SKM-1 treated with dmso at 0.1 percent for 144 hours (cell line): ENCODE measurements around the gene ABCG1.

Experiments
- DNase-seq: peaks from one replicate; lab custom pipeline; 2025; ENCODE audit not compliant: unreplicated experiment; lab: John Stamatoyannopoulos, UW

The ABCG1 gene

DNA sequence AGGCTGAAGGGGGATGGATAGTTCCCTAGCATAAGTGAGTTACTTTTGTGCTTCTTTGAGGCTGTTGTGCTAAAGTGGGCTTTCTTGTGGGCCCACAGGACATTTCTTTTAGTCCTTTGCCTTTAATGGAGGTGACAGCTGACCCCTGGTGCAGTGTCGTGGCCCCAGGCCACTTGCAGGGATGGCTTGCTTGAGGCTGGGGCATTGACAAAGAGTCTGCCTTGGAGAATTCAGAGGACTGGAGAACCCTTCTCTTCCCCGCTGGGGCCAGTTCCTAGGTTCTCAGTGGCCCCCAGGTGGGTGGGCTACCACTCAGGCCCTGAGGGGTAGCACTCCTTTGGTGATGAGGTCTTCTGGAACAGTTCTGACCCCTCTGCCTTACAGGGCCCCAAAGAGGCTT is 12.8 kb downstream of the ABCG1 start:
- no peak for DNase-seq

DNA sequence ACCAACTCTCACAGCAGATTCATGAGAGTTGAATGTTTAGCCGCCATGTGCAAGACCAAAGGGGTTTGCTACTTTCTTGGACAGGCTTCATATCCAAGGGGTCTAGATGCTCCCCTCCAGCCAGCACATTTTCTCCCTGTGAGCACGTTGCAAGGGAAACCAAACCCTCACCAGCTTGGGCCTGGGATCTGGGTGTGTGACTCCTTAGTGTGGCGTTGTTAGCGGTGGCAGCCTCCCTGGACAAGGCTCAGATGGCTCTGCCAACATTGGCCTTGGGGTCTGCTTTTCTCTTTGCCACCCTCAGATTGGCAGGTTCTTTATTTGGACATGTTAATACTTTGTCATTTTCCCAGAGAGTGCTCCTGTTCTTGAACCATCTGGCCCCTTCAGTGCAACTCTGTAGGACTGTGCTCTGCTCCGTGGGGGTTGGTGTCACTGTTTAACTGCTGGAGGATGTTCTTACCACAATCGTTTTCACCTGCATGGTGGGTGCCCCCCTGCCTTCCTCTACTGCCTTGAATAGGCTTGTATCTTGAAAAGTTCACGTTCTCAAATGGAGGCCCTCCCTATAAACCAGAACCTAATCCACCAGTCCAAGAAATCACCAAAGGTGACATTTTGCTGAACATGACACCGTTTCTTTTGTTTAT is 13.4 kb downstream of the ABCG1 start:
- DNase-seq, result no peak

DNA sequence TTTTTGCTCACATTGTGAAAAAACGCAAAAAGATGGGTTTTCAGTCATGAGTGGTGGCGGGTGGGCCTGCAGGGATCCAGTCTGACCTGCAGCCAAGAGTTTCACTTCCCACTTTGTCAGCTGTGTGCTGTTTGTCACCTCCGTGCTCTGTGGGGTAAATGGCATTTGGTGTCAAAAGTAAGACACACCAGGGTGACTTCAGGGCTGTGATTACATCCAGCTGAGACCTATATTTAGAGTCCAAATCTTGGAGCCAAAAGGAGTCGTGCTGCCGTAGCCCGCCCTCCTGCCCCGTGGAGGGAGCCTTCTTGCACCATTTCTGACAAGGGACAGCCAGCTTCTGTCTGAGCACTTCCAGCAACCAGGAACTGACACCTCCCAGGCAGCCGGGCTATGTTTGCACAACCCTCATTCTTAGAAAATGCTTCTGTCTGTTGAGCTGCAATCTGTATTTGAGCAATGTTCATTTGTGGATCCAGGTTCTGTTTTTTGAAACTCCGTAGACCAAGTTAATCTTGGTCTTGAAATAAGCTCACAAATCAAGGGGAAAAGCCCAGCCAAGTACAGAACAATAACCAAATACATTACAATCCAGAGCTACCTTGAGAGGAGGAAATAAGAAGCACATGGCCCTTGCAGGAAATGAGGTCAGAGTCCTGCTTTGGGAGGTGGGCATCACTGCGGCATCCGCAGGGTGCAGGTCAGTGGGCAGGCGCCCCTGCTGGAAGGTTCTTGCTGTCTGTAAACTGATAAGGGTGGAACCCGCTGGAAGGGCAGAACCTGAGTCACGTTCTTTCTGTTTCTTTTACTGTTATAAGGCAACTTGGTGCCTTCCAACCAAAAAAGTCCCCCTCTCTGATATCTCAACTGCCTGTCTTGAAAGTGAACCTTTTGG is 14.4 kb downstream of the ABCG1 start:
- DNase-seq, result peak; percentile 85

DNA sequence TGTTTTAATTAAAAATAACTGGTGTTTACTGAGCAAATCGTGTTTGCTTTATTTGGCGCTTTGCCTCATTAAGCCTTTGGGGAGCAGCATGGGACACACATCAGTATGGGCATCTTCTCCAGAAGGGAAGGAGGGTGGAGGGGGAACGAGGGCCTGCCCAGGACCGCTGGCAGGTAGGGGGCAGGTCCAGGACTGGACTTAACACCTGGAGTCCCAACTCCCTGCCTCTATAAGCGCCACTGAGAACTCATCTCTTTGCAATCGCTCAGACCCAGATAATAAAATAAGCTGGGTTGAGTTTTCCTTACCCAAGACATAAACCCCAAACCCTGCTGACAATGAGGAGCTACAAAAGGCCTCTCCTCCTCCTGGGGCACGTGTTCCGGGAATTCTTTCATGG is 15.1 kb downstream of the ABCG1 start:
- no peak for DNase-seq

DNA sequence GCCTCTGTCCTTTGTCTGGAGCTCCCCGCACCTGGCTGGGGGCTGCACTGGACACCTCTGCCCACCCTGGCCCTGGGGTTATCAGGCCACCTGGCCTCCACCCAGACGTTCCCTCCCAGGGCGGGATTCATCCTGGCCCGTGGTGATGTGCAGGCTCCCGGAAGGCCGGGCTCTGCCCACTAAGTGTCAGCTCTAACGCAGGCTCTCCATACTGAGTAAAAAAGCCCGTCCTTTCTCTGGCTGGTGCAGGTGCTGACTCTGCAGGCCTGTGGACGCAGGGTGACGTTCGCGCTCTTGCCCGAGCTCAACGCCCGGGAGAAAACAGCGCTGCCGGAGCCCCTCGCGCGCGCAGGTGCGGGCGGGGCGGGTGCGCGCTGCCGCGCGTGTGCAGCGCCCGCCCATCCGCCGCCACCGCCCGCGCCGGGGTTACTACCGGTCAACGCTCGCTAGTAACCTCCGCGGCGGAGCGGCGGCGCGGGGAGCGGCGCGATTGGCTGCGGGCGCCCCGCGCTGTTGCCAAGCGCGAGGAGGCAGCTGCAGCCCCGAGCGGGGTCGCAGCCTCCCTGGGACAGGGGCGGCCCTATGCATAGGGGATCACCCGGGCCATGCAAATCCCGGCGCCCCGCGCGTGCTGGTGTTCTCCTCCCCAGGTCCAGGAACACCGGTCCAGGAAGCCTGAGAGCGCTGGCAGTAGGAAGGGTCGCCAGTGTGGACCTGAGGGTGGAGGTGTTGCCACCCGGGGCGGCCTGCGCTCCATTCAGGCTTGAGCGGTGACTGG is 15.7 kb downstream of the ABCG1 start:
- DNase-seq, result peak; percentile 43

DNA sequence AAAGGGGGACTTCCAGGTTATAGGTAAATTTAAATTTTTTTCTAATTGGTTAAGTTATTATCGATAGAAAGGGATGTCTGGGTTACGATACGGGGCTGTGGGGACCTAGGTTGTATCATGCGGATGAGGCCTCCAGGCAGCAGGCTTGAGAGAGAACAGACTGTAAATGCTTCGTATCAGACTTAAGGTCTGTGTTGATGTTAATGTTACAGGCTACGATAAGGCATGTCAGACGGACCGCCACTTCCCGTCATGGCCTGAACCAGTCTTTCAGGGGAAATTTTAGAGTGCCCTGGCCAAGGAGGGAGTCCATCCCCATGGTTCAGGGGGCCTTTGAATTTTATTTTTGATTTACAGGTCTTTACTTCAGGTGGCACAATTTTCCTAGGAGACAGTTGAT is 16.7 kb downstream of the ABCG1 start:
- no peak for DNase-seq

DNA sequence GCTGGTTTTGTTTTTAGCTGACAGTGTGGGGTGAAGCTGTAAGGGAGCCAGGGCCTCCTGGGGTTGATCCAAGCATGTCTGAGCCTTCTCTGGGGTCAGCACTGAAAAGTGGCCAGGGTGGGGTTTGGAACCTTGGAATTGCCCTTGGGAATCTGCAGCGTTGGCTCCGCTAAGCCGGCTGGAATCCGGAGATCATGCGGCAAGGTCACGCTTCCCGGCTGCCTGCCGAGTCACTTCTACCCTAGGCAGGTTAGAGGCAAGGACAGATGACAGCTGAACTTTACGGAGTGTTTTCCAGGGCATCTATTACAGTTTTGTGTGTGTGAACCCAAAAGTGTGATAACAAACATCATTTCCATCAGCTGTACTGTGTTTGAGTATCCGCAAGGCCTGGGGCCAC is 17.1 kb downstream of the ABCG1 start:
- no peak for DNase-seq

DNA sequence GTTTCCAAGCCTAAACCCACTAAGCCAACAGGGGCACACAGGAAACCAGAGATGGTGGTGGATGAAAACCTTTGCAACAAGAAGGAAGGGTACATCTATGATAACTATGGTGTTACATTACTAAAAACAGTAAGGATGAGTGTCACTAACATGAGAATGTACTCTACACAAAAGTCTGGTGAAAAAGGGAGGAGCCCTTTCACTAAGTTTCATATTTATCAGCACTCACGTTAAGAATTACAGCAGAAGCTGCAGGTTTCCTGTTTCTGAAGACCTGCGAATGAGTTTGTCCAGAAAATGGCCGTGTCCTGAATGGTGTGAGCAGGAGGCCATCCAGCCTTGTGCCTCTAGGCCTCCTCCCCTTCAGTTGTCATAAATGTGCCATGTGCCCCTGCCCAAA is 17.8 kb downstream of the ABCG1 start:
- no peak for DNase-seq

DNA sequence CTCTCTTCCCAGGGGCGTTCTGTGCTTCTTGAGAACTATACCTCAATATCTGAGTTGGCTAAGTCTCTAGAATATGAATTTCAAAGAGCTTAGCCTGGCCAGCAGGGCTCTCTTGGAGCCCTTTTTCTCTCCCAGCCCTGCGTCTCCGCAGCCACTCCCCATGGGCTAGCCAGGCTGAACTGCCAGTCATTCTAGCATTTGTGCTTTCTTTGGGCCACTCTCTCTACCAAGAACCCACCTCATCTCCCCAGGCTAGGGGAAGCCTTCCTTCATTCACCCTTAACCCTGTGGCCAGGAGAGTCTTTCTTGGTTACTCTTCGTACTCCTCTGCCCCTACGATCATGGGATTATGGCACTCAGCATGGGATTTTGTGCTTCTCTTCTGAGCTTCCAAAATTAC is 18.2 kb downstream of the ABCG1 start:
- DNase-seq, result no peak

DNA sequence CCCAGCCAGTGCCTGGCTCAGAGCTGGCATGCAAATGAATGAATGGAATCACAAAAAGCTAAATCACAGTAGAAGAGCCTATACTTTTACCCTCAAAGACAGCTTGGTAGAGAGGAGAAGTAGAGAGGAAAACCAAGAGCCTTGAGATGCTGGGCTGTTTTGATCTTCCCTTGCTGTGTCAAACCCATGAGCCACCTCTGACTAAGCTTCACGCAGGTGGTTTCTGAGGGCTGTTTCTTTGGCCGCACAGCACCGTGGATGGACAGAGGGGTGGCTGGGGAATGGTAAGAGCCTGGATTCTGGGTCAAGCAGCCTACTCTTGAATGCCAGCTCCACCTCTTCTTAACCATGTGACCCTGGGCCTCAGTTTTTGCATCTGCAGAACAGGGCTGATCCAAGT is 18.6 kb downstream of the ABCG1 start:
- DNase-seq, result no peak

DNA sequence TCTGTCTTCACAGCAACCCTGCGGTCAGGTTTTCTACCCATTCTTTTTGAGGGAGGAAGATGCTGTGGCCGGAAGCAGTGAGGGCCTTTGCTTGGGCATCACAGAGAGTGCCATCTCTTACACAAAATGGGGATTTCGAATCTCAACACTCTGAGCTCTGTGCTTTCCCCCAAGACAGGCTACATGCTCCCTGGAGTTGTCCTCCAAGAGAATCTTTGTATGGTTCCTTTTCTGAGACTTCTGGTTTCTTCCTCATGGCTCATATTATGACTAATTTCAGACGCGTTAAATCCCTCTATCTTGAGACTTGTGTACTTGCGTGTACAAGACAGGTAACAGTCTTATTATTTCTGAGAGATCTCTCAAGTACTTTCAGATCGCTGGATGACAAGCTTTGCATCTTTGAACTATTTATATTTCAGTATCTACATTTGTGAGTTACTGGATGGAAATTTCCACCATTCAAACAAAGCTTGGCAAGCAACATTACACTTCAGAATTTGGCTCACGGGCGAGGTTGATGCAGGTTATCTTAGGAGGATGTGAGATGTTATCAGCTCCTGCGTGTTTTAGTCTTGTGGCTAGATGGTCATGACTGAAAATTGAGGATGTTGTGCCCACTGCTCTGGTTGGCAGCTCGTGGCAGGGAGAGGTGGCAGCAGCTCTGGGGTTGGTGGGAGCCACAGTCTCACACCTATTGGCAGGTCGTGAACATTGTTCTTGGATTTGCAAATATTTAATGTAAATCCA is 19.4 kb downstream of the ABCG1 start:
- no peak for DNase-seq

DNA sequence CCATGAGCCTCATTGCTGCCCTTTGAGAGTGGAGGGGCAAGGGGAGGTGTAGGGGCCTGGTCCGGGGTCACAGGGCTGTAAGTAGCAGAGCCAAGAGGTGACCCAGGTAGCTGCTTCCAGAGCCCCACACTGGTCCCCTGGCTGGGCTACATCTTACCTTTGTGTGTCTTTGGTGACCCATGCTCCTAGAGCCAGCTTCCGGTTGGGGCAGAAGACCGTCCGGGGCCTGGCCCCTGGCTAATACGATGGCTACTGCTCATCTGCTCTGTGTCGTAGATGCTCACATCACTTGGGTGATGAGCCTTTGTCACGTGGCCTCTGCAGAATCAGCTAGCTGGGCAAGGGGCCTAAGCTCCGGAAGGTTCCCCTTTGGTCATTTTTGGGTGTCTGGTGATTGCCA is 20.6 kb downstream of the ABCG1 start:
- DNase-seq, result no peak

DNA sequence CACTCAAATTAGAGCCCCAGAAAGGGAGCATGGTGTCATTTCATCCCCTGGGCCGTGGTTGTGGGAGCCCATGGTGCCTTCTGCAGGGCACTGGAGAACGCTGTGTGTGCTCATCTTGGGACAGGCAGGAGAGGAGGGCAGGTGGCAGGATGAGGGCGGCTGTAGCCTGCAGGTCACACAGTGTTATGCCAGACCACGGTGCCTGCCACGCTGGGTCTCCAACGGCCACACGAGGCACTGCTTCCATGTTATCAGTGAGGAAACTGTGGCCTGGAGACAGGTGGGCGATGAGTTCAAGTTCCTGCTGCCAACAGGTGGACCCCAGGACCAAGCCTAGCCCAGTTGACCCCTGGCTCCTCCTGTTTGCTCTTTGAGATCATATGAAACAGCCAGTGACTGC is 21.0 kb downstream of the ABCG1 start:
- DNase-seq, result no peak

DNA sequence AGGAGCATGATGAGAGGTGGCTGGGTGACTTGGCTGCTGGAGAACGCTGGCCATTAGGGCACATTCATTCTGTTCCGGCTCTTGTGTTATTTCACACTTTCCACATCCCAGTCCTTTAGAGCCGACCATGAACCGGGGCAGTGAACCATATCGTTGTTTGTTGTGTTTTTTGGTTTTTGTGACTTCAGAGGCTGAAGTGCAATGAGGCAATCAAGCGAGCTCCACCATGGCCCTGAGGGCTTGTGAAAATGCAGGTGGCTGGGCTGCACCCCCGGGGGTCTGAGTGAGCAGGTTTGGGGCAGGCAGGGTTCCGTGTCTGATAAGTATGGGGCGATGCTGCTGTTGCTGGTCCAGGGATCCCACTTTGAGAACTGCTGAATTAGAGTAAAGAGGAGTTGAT is 23.7 kb downstream of the ABCG1 start:
- DNase-seq, result no peak

DNA sequence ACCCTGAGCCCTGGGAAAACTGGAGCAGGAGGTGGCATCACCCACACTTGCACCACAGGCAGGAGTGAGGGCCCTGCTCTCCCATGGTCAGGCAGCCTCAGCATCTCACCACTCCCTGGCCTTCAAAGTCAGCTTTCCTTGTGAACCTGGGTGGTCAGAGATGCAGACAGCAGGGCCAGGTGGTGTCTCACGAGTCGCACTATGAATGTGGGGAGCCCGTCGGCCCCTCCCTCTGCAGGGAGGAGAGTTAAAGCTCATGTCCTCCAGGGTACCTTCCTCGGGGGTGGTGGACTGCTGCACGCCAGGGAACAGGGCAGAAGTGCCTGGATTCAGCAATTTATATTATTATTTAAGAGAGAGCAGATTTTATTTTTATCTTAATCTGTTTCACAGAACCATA is 24.1 kb downstream of the ABCG1 start:
- no peak for DNase-seq

DNA sequence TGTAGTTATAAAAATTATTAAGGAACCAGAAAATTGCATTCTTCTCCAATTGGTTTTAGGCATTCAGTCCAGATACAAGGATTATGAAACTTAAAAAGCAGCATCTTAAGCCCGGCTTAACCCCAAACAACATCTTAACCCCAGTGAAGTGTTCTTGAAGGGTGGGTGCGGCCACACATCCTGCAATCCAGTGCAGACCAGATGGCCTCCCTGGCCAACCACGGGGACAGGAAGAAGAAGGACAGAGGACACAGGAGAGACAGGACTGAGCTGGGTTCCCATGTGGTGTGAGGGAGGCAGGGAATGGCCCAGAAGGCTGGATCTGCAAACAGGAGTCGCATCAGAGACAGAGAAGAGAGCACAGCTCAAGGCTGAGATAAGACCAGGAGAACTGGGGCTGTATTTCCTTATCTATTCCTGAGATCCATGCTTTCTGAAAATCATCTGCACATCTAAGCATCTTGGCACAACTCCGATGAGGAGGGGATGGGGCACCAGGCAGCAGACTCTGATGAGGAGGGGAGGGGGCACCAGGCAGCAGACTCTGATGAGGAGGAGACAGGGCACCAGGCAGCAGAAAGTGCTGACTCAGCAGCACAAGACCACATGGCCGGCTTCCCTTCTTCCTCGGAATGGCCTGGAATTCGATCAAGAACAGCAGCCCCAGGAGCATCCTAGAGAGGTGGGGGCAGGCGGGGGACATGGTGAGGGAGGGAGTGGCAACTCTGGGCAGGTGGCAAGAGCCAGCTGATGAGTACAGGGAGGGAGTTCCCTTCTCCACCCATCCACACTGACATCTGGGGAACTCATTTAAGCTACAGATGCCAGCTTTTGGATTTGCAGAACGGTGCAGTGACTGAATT is 26.6 kb downstream of the ABCG1 start:
- no peak for DNase-seq

DNA sequence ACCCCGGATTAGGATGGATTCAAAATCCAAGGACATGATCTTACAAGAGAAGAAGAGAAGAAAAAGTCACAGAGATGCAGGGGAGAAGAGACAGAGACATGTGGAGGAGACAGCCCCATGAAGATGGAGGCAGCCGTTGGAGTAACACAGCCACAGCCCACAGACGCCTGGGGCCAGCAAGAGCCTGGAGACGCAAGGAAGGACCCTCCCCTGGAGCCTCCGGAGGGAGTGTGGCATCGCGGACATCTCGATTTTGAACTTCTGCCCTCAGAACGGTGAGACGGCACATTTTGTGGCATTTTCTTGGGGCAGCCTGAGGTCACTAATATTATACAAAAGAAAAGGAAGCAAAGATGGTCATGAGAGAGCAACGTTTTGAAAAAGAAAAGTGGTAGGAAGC is 28.8 kb downstream of the ABCG1 start:
- no peak for DNase-seq

DNA sequence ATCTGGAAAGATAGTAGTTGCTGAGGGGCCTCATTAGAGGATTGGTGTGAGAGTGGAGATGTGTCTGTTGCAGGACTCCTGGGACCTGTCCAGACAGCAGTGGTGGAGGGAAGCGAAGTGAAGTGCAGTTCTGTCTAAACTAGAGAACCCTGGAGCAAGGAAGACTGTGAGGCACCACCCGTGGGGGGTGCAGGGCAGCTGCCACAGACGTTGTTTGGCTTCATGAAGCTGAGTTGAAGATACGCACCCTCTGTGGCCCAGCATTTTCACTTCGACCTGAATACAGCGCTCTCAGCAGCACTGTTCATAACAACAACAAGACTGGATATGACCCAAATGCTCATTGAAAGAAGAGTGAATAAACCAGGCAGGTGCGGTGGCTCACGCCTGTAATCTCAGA is 29.3 kb downstream of the ABCG1 start:
- no peak for DNase-seq

DNA sequence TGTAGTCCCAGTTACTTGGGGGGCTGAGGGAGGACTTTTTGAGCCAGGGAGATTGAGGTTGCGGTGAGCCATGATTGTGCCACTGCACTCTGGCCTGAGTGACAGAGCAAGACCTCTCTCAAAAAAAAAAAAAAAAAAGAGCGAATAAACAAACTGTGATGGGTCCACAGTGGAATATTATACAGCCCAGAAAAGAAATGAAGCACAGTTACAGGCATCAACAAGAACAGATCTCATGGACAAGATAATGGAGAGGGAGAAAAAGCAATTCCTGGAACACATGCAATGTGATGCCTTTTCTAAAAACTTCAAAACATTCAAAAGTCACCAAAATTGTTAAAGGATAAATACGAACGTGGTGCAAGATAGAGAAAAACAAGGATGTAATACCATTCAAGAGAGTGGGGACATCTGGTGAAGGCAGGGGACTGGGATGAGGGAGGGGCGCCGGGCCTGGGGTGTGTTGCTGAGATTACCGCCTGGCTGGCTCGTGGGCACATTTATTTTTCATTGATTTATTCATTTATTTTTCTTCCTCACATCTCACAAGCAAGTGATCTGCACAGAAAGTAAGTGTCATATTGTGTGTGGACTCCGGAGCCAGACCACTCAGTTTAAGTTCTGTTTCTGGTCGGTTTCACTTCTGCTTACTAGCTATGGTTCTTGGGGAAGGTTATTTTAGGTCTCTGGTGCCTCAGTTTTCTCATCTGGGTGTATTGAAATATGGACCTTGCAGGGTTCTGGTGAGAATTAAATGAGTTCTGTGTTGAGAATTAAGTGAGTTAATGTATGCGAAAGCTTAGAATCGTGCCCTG is 30.1 kb downstream of the ABCG1 start:
- DNase-seq, result peak; percentile 65
